HG02884 (cell line): ENCODE results near the gene RAB17.

Source experiments
- ATAC-seq: cut with Tn5 transposase; IDR thresholded peaks from one replicate; pipeline ENCODE4 v1.9.1; 2021; ENCODE audit warnings: mild to moderate bottlenecking, moderate library complexity; ENCODE audit not compliant: unreplicated experiment

Gene RAB17, protein sequence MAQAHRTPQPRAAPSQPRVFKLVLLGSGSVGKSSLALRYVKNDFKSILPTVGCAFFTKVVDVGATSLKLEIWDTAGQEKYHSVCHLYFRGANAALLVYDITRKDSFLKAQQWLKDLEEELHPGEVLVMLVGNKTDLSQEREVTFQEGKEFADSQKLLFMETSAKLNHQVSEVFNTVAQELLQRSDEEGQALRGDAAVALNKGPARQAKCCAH

DNA sequence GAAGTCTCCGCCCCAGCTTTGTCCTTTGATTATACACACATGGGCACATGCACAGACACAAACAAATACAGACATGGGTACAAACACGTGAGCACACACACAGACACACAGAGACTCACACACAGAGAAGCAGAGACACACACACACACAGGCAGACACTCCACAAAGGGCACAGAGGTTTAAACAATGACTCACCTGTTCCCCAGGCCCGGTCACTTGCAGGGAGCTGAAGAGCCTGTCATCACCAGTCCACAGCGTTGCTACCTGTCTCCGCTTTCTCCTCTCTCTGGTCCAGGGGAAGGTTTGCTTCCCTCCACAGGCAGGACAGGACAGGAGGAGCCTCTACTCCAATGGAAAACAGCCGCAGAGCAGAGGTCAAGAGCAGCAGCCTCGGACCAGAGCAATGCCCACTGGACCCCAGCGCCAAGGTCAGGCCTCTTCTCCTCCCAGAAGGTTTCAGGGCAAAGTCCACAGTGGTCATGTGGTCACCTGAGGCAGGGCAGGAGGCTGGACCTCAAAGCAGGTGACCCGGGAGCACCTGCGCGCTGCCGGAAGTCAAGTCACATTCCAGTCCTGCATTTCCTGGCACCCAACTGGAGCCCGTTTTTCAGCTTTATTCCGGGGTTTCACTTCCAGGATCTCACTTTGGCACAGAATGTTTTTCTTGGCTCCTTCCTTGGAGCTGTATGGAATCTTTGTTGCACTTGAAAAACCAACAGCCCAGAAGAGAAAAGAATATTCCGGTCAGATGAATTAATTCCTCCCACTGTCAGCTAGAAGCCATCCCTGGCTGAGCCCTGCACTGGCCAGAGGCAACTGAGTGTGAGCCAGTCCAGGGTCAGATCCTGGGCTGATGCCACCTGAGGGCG, at the start of gene RAB17:
TSS of gene RAB17 (minus strand) at position 463 of the 869 bp plus-strand sequence. CDS start 4,580 bp downstream, outside the sequence.
- no peak for ATAC-seq

DNA sequence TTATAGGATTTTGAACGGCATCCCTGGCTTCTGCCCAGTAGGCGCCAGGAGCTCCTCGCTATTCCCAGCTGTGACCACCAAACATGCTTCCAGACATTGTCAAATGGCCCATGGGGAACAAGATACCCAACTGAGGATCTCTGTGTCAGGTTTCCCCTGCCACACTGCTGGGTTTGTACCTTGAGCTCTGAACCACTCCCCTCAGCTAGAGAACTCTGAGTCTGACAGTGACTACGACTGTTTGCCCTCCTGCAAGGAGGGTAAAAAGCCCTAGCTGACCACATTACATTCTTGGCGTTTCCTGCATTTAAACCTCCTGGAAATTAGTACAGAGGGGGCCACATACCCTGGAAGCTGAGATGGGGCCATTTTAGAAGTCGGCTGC, 49.3 kb upstream of the RAB17 start:
- no peak for ATAC-seq

DNA sequence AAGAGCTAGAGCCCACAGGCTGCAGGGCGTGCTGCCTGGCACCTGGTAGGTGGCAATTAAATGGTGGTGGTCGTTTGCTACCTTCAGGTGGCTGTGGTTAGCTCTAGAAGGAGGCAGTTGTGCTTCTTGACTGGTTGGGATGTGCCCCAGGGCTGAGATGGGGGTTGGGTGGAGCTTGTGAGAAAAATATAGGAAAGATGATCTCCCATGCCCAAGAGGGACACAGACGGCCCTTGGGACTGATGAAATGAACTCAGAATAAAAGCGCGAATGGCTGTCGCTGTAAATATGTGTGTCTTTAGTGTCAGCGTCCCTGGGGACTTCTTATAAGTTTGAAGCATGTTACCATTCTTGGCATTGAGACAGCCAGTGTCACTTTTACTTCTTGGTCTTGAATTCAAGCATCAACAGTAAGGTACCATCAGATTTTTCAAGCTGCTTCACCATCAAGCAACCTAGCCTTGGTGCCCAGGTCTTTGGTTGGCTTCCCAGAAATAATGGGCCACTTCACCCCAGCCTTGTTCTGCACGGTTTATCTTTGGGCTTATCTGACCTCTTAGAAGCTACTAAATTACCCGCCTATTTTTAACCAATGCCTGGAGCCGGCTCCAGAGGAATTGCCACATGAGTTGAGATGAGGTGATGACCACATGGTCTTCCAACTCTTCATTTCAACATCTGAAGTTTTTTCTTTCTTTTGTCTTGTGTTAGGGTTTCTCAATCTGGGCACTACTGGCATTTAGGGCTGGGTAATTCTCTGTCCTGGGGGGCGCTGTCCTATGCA, 48.7 kb upstream of the RAB17 start:
- ATAC-seq, result no peak

DNA sequence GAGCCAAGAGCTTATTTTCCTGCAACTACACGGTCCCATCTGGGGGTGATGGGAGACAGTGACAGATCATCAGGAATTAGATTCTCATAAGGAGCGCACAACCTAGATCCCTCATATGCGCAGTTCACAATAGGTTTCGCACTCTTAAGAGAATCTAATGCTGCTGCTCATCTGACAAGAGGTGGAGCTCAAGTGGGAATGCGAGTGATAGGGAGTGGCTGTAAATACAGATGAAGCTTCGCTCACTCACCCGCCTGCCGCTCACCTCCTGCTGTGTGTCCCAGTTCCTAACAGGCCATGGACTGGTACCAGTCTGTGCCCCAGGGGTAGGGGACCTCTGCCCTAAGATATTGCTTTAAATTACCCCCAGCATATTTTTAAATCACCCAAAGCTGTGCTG, 47.6 kb upstream of the RAB17 start:
- ATAC-seq, result no peak

DNA sequence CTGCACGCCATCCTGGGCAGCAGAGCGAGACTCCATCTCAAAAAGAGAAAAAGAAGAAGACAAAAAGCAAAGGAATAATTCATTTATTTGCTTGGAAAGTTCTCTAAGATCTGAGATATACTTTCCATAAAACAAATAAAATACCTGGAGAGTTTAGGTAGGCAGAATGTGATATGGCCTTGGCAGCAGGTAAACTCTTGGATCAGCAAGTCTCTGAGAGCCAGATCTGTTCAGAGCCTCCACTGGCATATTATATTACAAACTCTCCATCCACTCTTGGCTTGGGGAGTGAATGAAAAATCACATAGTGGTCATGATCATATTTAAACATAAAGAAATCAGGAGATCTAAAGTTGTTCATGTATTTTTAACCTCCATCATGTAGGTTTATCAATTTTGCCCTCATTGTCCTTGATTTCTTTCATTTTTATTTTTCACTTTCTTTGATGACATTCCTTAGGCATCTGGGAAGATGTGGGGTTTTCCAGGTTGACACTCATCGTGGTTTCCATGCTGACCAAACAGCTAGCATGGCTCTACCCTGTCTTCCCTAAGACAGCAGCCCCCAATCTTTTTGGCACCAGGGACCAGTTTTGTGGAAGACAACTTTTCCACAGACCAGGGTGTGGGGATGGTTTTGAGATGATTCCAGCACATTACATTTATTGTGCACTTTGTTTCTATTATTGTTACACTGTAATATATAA, 47.0 kb upstream of the RAB17 start:
- ATAC-seq, result no peak

DNA sequence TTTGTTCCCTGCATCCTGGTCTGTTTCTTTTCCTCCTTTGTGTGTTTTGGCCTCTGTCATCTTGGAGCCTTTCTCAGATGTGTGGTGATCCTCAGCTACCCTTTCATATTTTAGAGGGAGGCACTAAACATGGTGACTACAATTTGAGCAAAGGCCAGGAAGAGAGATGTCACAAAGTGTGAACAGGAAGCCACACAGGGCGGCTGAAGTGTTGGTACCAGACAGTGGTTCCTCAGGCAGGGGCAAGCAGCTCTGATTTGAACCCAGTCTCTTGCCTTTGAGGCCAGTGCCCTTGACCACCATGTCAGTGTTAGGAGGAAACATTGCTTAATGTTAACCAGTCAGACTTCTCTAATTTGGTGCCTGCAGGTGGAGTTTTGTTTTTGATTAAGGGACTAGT, 46.0 kb upstream of the RAB17 start:
- no peak for ATAC-seq

DNA sequence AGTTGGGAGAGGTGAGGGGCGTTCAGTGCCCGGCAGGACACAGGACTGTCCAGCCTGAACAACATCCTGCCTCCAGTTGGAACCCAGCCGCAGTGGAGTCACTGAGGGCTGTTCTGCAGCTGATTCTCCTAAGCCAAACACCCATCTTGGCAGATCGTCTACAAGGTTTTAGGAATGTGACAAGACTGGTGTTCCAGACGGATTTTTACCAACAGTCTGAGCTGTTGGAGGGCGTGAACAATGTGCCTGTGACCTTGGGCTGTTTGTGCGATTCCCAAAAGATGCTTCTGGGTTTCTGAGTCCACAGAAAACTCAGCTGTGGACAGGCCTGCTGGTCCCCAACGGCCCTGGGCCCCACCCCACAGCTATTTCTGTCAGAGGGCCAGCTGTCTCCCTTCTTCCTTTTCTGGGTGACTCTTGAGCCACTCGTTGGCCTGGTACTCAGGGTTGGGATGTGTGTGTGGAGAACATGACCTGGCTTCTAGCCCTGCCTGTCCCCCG, 42.6 kb upstream of the RAB17 start:
- no peak for ATAC-seq

DNA sequence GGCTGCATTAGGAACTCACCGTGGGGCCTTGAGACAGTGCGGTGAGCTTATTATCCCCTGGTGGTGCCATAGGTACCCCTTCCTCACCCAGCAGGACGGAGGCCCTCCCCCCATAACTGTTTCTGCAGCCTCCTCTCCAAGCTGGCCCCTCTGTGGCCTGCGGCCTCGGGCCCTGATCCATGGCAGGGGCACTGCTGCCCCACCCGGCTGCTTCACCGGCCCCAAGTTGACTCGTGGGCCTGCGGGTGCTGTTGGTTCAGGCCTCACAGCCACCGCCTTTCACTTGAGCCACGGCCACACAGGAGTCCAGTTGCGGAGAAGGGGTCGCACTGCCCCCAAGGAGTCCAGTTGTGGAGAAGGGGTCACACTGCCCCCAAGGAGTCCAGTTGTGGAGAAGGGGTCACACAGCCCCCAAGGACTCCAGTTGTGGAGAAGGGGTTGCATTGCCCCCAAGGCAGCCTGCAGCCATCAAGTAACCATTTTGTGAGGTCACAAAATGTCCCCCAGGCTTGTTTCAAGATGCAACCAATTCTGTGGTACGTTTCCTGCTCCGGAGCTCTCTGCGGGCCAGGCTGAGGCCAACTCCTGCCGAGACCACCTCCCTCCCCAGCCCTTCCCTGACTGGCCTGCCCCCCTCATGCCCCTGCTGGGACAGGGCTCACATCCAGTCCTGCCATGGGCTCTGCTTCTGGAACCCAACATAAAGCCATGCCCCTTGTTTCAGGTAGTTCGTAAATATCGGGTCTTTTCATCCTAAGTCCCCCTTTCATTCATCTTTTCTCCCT, 41.5 kb upstream of the RAB17 start:
- no peak for ATAC-seq

DNA sequence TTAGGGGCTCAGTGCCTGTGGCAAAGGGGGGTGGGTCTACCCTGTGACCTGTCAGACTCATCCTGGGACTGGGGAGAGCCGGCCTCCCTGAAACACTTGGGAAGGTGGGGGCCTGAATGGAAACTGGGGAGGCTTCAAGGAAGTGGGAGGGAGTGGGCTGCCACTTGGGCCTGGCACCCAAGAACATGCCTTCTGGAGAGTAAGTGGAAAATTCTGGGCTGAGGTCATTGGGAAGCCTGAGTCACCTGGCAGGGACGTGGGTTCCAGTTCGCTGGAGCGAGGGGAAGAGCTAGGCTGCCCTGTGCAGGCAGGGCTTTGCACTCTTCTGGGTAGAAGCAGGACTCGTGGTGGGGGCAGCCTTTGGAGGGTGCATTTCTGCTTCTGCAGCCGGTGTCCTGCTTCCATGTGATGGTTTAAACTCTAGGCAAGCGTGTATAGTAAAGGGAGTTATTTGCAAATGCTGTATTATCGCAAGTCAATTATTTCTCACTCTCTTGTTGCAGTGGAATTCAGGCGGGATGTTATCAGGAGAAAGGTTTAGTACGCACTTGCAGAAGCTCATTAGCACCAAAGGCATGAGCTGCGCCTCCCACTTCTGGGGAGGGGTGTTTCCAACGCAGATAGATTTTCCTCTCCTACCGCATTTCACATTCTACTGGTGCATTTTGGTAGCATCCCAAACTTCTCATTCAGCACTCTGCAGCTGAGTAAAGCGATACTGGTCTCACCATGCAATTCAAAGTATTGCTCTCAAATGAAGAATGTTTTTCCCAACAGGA, 40.7 kb upstream of the RAB17 start:
- ATAC-seq, result no peak

DNA sequence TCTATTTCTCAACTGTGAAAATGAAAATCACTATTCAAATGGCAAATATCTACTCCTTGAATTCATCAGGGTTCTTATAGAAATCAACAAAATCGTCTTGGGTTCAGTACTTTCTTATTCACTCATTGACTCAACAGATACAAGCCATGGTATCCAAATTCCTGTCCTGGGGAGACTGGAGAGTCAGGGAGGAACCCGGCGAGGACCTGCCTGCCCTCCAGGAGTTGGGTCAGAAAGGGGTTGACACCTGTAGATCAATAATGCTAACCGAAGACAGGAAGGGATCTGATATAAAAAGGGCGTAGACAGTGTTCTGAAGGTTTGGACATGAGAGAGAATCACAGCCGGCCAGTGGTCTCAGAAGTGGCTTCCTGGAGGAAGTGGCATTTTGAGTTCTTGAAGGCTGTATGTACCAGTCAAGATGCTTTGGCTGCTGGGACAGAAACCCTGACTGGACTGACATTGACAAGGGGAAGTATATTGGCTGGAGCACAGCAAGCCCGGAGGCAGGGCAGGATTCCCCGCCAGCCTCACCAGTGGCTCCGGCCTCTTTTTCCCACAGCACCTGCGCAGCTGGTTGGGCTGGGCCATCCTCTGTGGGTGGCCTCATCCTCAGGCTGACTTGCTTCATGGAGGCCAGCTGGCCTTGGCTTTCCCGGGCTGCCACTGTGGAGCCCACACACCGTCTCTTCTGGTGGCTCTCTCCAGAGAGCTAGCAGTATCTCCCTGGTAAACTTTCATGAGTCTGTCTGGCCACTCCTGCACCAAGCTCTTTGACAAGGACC, 39.9 kb upstream of the RAB17 start:
- ATAC-seq, result no peak

DNA sequence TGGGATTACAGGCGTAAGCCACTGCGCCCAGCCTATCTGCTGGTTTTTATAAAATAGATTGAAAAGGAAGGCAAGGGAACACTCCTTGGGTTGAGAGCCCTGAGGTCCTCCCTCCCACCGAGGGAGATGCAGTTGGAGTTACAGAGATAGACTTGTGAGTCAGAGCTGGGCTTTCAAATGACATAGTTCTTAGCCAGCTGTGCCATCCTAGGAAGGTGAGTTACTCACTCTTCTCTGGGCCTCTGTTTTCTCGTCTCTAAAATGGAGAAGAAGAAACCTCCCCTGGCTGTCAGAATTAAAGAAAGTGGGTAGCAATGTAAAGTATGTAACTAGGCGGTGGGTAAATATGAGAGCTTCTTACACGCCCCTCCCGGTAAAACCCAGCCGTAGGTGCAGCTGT, 39.2 kb upstream of the RAB17 start:
- ATAC-seq, result no peak

DNA sequence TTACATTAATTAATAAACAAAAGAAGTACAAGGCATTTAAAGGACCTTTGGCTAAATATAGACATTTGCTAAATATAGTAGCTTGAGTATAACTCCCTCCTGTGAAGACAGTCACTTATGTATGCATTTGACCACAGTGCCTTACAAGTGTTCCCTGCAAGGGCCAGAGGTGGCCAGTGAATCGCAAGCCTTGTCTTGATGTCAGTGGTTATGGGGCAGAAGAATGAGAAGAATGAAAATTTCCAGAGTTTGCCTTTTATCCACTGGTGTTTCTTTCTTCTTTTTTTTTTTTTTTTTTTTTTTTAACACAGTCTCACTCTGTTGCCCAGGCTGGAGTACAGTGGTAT, 38.6 kb upstream of the RAB17 start:
- ATAC-seq, result no peak

DNA sequence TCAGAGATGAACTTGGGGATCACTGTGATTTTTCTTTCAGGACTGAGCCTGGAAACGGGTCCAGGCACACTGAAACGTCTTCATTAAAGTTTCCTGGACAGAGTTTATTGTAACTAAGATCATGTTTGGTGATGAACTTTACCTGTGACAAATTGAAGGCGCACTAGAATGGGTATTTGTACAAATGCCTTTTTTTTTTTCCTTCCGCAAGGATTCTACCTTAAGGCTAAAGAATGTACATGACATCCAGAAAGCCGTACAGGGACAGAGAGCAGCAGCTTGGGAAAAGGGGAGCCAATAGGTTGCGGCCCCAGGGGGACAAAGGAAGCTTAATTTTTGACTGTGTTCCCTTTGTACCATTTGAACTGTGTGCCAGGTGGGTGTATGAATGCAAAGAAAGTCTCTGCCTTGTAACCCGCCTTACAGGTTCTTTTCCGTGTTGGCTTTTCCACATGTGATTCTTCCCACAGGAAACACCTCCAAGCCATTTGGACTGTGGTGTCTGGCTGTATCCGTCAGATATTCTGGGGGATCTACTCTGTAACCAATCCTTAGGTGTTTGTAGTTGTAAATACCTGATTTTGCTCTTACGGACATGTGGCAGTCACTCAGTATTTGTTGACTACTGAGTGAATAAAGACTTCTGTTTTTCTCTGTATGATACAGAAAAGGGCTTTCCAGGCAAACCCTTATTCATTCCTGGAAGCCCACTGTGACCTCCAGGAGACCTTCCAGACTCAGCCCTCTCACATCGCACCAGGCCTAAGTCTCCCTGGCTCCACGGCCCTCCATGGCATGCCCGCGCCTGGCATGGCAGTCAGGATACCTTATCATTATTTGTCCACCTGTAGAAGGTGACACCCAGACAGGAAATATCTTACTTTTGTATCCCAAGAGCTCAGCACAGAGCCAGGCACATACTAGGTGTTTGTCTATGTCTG, 38.0 kb upstream of the RAB17 start:
- no peak for ATAC-seq

DNA sequence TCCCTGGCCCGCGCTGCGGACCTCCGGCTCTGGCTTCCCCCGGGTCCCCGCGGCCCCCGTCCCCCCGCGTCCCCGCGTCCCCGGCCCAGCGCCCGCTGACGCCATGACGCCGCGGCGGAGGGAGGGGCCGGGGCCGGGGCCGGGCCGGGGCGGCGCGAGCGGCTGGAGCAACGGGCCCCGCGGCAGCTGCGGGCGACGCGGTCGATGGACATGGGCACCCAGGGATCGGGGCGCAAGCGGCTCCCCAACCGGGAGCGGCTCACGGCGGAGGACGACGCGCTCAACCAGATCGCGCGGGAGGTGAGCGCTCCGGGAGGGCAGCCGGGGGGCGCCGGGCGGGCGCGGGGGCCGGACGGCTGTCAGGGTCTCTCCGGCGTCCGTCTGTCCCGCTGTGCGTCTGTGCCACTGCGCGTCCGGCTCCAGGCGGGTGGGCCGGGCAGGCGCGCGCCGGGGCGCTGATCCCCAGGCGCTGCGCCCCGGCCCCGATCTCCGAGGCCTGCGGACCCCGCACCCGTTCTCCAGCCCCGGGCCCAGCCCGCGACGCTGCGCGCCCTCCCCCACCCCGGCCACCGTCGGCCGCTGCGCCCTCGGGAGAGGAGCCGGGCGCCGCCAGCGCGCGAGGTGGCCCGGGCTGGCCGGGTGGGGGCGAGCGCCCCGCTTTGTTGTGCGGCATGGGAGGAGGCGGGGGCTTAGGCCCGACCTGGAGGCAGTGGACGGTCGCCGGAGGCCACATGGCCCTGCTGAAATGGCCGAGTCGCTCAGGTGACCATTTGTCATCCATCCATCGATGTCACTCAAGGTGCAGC, 37.1 kb upstream of the RAB17 start, which contains the start of gene LRRFIP1:
TSS of gene LRRFIP1 (plus strand) at position 147 of the 806 bp plus-strand sequence. CDS start at position 205, 58 bp downstream.
- no peak for ATAC-seq

DNA sequence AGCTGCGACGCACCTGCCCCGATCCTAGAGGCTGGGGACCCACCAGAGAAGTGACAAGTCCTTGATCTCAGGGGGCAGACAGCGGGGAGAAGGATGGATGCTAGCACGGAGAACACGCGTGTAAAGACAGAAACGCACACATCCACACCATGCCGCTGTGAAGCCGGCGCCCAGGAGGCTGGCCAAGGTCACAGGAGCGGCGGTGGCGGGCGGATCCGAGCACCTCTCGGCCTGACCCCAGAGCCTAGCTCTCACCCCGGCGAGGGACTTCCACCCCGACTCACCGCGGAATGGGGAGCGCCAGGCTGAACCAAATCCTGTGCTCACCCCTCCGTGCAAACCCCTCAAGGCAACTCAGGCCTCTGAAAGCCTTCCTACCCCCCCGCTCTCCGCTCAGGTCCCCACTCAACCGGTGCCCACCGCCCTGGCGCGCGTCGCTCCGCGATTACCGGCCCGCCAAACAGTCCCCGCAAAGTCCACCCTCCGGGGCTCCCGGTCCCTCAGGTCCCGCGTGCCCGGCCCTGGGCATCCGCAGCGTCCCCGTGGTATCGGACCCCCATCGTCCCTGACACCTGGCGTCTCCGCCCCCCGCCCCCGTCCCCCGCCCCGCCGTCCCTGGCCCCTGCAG, 36.4 kb upstream of the RAB17 start:
- ATAC-seq, result no peak

DNA sequence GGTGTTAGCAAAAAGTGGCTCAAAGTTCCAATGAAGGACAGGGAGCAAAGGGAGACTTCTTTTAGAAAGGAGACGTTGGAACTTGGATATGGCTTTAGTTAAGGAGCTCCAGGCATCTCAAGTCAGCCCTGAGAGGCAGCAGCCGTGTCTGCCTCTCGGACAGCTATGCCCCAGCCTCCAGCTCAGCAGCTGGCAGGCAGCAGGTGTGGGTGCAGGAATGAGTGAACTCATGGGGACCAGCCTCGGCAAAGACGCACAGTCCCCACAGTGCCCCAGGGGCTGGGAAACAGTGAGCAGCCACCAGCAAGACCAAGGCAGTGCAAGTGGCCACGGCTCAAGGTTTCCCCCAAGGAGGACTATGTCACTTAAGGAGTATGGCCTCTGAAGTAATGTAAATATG, 35.2 kb upstream of the RAB17 start:
- no peak for ATAC-seq
